GM23248 (cell line): ENCODE results near the gene ACTN1. TPM values are rescaled to one million over a fixed set of nuclear protein-coding genes. Genes with fewer than 3 reads are reported as not detected.
"Not testable (repeated sequence)": the region's sequence is repeated elsewhere in the genome, so short reads cannot be mapped to it uniquely, and the experiment has no call there.

Experiments used
- DNase-seq: peaks from one replicate; pipeline ENCODE4 v3.0.0-alpha.2; 2015
- H2AFZ ChIP-seq: fragments of 200-600 bp; sonication (generic); 2 replicates; pipeline ENCODE4 v1.6.1; 2016; ENCODE audit warnings: antibody characterized with exemption
- H3F3A ChIP-seq: fragments of 200-600 bp; sonication (generic); 2 replicates; pipeline ENCODE4 v1.6.1; 2016; ENCODE audit warnings: mild to moderate bottlenecking, antibody characterized with exemption, mixed run types; ENCODE audit not compliant: insufficient read depth
- H3K27ac ChIP-seq: fragments of 200-600 bp; sonication (generic); 2 replicates; pipeline ENCODE4 v1.5.1; 2016; ENCODE audit warnings: mild to moderate bottlenecking
- H3K27me3 ChIP-seq: fragments of 200-600 bp; sonication (generic); replicated peaks from 2 replicates; pipeline ENCODE4 v1.6.1; 2016; ENCODE audit warnings: mild to moderate bottlenecking; ENCODE audit not compliant: insufficient read depth
- H3K36me3 ChIP-seq: fragments of 200-600 bp; sonication (generic); 2 replicates; pipeline ENCODE4 v1.6.1; 2016; ENCODE audit warnings: low read depth, mild to moderate bottlenecking
- H3K4me1 ChIP-seq: fragments of 200-600 bp; sonication (generic); 2 replicates; pipeline ENCODE4 v1.6.1; 2016; ENCODE audit warnings: mild to moderate bottlenecking; ENCODE audit not compliant: insufficient read depth
- H3K4me2 ChIP-seq: fragments of 200-600 bp; sonication (generic); one replicate; pipeline ENCODE4 v1.6.1; 2016; ENCODE audit warnings: mild to moderate bottlenecking; ENCODE audit not compliant: unreplicated experiment
- H3K4me3 ChIP-seq: fragments of 200-600 bp; sonication (generic); 2 replicates; pipeline ENCODE4 v1.5.1; 2016; ENCODE audit warnings: mild to moderate bottlenecking
- H3K79me2 ChIP-seq: fragments of 200-600 bp; sonication (generic); 2 replicates; pipeline ENCODE4 v1.6.1; 2016; ENCODE audit warnings: mild to moderate bottlenecking; ENCODE audit not compliant: insufficient read depth
- H3K9ac ChIP-seq: fragments of 200-600 bp; sonication (generic); 2 replicates; pipeline ENCODE4 v1.6.1; 2016; ENCODE audit warnings: mild to moderate bottlenecking
- H3K9me2 ChIP-seq: fragments of 200-600 bp; sonication (generic); 2 replicates; pipeline ENCODE4 v1.6.1; 2016; ENCODE audit warnings: mixed run types, mild to moderate bottlenecking, moderate library complexity; ENCODE audit not compliant: insufficient read depth
- H3K9me3 ChIP-seq: fragments of 200-600 bp; sonication (generic); one replicate; pipeline ENCODE4 v1.6.1; 2017; ENCODE audit warnings: low read depth
- H4K20me1 ChIP-seq: fragments of 200-600 bp; sonication (generic); 2 replicates; pipeline ENCODE4 v1.6.0; 2016; ENCODE audit not compliant: insufficient read depth
- EZH2 ChIP-seq: fragments of 200-600 bp; sonication (generic); IDR thresholded peaks from 2 replicates; pipeline ENCODE4 v1.6.1; 2018; ENCODE audit warnings: antibody characterized with exemption, mild to moderate bottlenecking; ENCODE audit not compliant: insufficient read depth, poor library complexity, severe bottlenecking
- EZH2phosphoT487 ChIP-seq: fragments of 200-600 bp; sonication (generic); IDR thresholded peaks from 2 replicates; pipeline ENCODE4 v1.6.1; 2018; ENCODE audit warnings: antibody characterized with exemption, moderate library complexity, mild to moderate bottlenecking, low read depth; ENCODE audit not compliant: insufficient read depth
- WGBS, 2 experiments: methylation state at CpG; one replicate each; pipeline ENCODE4 v1.1.6; 2015 to 2017; ENCODE audit warnings: low lambda C conversion rate in 2 of 2, low coverage in 1 of 2; ENCODE audit errors: missing lambda C conversion rate in 2 of 2; 5-methylcytosine and 5-hydroxymethylcytosine counted together
- in situ Hi-C: fragments of 300-500 bp; cut with MboI; formaldehyde crosslinking; loops from 2 replicates; pipeline ENCODE4 v1.15.0; 2020
- polyA plus RNA-seq: library from polyadenylated mRNA; unstranded; fragments of >200 nt; fragmentation: Nextera tagmentation; extraction: Ambion mirVana; gene quantifications from 2 replicates; pipeline ENCODE4 v1.2.1, GENCODE V29; 2016
- total RNA-seq: library from RNA; depleted of rRNA; stranded (reverse); fragments of >200 nt; shearing (Covaris generic); gene quantifications from 2 replicates; pipeline ENCODE4 v1.2.3, GENCODE V29; 2014

The ACTN1 gene
- total and polyA plus RNA-seq, 2 experiments from 2014 or later: 403 to 597 TPM

DNA sequence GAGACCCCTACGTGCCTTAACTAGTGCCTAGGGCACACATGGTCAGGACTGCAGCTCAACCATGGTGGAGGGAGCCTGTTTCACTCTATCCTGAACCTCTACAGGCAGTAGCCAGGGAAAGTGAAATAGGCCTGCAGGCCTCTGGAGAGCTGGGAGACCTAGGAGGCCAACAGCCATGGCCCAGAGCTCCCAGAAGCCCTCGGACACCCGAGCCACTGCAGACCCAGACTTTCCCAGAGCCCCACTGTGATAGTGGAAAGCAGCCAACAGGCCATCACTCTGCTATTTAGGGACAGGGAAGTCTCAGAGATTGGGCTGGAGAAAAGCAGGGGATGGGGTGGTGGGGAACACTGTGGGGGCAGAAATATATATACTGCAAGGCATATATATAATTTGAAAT is 129.7 kb downstream of the ACTN1 start:
- Histone ChIP-seq H3F3A (peaks cover 11% of the 10 kb centered on the region; the same call in 1 of the 2 replicates), H3K4me1 (no peaks in the 10 kb centered on the region), H3K4me2 (no peak overlapping the region), H3K27ac (no peak overlapping the region), H2AFZ (no peak overlapping the region), H3K36me3 (no peaks in the 10 kb centered on the region), H3K79me2 (no peaks in the 10 kb centered on the region), H3K4me3 (no peak overlapping the region), H3K9me3 (no peaks in the 10 kb centered on the region), H4K20me1 (no peaks in the 10 kb centered on the region), H3K27me3 (no peaks in the 10 kb centered on the region), H3K9ac (no peak overlapping the region), H3K9me2 (no peaks in the 10 kb centered on the region)
- in situ Hi-C loops: no loop called here
- TF ChIP-seq EZH2 (no peak), EZH2phosphoT487 (no peak)
- no peak for DNase-seq
- 90 to 97% methylated on average over 3 of the region's 3 CpGs for WGBS, 2 experiments

DNA sequence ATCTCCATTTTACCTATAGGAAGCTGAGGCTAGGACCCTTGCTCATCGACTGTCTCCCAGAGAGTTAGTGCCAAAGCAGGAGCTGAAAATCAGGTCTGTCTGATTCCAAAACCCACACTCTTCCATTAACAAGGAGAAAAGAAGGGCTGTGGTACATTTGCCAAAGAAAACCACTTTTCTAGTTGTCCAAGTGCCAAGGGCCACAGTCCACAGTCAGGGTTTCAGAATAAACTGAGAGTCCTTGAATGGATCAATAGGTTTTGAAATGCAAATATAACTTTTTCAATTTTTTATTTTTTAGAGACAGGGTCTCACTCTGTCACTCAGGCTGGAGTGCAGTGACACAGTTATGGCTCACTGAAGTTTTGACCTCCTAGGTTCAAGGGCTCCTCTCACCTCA is 130.8 kb downstream of the ACTN1 start:
- Histone ChIP-seq H3K9ac (no peak overlapping the region), H2AFZ (no peak overlapping the region), H3K27me3 (no peaks in the 10 kb centered on the region), H3K4me1 (no peaks in the 10 kb centered on the region), H3K4me2 (no peak overlapping the region), H3K9me2 (no peaks in the 10 kb centered on the region), H3K36me3 (no peaks in the 10 kb centered on the region), H3K79me2 (no peaks in the 10 kb centered on the region), H4K20me1 (no peaks in the 10 kb centered on the region), H3K27ac (no peak overlapping the region), H3K9me3 (no peaks in the 10 kb centered on the region), H3K4me3 (no peak overlapping the region), H3F3A (peaks cover 11% of the 10 kb centered on the region; the same call in 1 of the 2 replicates)
- in situ Hi-C loops: no loop called here
- no peak for DNase-seq
- TF ChIP-seq EZH2: no peak
- 92 to 97% methylated on average over 1 of the region's 1 CpG for WGBS, 2 experiments

DNA sequence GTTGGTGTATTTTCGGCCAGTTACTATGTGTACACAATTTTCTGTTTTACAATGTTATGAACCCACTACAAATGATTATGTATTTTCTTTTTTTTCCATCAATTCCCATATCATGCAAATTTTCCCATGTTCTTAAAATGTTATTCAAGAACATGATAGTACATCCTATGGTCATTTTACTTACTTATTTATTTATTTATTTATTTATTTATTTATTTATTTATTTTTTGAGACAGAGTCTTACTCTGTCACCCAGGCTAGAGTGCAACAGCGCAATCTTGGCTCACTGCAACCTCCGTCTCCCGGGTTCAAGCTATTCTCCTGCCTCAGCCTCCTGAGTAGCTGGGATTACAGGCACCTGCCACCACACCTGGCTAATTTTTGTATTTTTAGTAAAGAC is 131.5 kb downstream of the ACTN1 start:
- H3K79me2 ChIP-seq, H3K4me1 ChIP-seq, H3K9me3 ChIP-seq, H3K4me3 ChIP-seq, H3K27me3 ChIP-seq, H4K20me1 ChIP-seq, DNase-seq, H2AFZ ChIP-seq, H3K27ac ChIP-seq, H3K36me3 ChIP-seq, in situ Hi-C loops, H3K9ac ChIP-seq, H3K4me2 ChIP-seq, H3K9me2 ChIP-seq: not testable (repeated sequence)
- WGBS, 2 experiments: 86 to 89% methylated on average over 4 of the region's 4 CpGs
- peaks cover 11% of the 10 kb centered on the region; the same call in 1 of the 2 replicates for H3F3A ChIP-seq

DNA sequence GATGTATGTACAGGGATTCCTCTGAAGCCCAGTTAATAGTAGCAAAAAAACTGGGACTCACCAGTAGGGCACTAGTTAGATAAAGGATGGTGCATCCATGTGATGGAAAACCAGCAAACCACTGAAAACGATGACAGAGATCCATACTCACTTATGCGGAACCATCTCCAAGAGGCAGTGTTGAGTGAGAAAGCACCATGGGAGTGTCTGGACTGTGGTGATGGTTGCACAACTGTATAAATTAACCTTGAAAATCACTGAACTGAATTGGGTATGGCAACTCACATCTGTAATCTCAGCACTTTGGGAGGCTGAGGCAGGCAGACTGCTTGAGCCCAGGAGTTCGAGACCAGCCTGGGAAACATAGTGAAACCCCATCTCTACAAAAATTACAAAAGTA is 132.6 kb downstream of the ACTN1 start:
- Histone ChIP-seq H3K4me1 (peaks cover 2% of the 10 kb centered on the region), H3K4me3 (no peak overlapping the region), H2AFZ (no peak overlapping the region), H3K79me2 (no peaks in the 10 kb centered on the region), H3K9me2 (no peaks in the 10 kb centered on the region), H3F3A (peaks cover 10% of the 10 kb centered on the region; the same call in 1 of the 2 replicates), H3K4me2 (no peak overlapping the region), H3K27ac (no peak overlapping the region), H4K20me1 (no peaks in the 10 kb centered on the region), H3K27me3 (no peaks in the 10 kb centered on the region), H3K9me3 (no peaks in the 10 kb centered on the region), H3K9ac (no peak overlapping the region), H3K36me3 (no peaks in the 10 kb centered on the region)
- in situ Hi-C loops: no loop called here
- TF ChIP-seq EZH2: no peak
- TF ChIP-seq EZH2phosphoT487: no peak
- no peak for DNase-seq
- WGBS, 2 experiments: 70 to 73% methylated on average over 3 of the region's 3 CpGs

DNA sequence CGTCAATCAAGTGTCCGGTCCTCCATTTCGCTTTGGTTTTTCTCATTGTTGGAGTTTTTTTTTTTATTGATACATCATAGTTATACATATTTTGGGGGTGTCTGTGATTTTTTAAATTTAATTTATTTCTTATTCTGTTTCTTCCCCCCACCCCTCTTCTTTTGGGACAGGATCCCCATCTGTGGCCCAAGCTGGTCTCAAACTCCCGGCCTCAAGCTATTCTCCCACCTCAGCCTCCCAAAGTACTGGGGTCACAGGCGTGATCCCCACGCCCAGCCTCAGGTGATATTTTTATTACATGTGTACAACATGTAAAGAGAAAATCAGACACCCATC is 134.9 kb downstream of the ACTN1 start:
- in situ Hi-C loops: no loop called here
- no peak overlapping the region for H3K4me2 ChIP-seq
- H3K27me3 ChIP-seq: no peaks in the 10 kb centered on the region
- H3K27ac ChIP-seq: no peak overlapping the region
- no peak overlapping the region for H3K4me3 ChIP-seq
- H2AFZ ChIP-seq: no peak overlapping the region
- peaks cover 12% of the 10 kb centered on the region; the same call in 1 of the 2 replicates for H3K36me3 ChIP-seq
- no peak for TF ChIP-seq EZH2phosphoT487
- no peak for TF ChIP-seq EZH2
- H3K4me1 ChIP-seq: peaks cover 11% of the 10 kb centered on the region
- H3K9me3 ChIP-seq: no peaks in the 10 kb centered on the region
- H4K20me1 ChIP-seq: no peaks in the 10 kb centered on the region
- WGBS, 2 experiments: 16 to 25% methylated on average over 6 of the region's 6 CpGs
- H3K9ac ChIP-seq: no peak overlapping the region
- no peak for DNase-seq
- no peaks in the 10 kb centered on the region for H3K79me2 ChIP-seq
- peaks cover 14% of the 10 kb centered on the region; the same call in 1 of the 2 replicates for H3F3A ChIP-seq
- H3K9me2 ChIP-seq: no peaks in the 10 kb centered on the region
